Fibroblast of lung (primary cell): ENCODE measurements around the gene FBXL14. TPM values are rescaled to one million over a fixed set of nuclear protein-coding genes. Genes with fewer than 3 reads are reported as not detected.

Source experiments
- DNase-seq, 2 donors: peaks; one replicate each; pipeline versions ENCODE4 v3.0.0 to v3.0.0-alpha.2; 2010; ENCODE audit warnings: low read depth in 2 of 2
- H2AFZ ChIP-seq: 2 replicates; pipeline ENCODE4 v1.5.1; 2012; ENCODE audit warnings: low read length, control low read depth, inconsistent platforms
- H3K27ac ChIP-seq: 2 replicates; pipeline ENCODE4 v1.5.1; 2011; ENCODE audit warnings: low read length, control low read depth; ENCODE audit not compliant: insufficient read depth
- H3K27me3 ChIP-seq: 2 replicates; pipeline ENCODE4 v1.5.1; 2011; ENCODE audit warnings: mild to moderate bottlenecking, low read length; ENCODE audit not compliant: control insufficient read depth, insufficient read depth
- H3K36me3 ChIP-seq: 2 replicates; pipeline ENCODE4 v1.5.1; 2011; ENCODE audit warnings: low read length; ENCODE audit not compliant: control insufficient read depth, insufficient read depth
- H3K4me1 ChIP-seq: 2 replicates; pipeline ENCODE4 v1.5.1; 2011; ENCODE audit warnings: low read length; ENCODE audit not compliant: control insufficient read depth, insufficient read depth; ENCODE audit errors: extremely low read depth
- H3K4me2 ChIP-seq: 2 replicates; pipeline ENCODE4 v1.5.1; 2011; ENCODE audit warnings: low read length, control low read depth; ENCODE audit not compliant: insufficient read depth; ENCODE audit errors: extremely low read depth
- H3K4me3 ChIP-seq, 4 experiments: fragments of 200-600 bp in 1 of 4; sonication (generic) in 1 of 4; replicated peaks in 1 of 4; 2 replicates each; pipeline ENCODE4 v1.5.1; 2011 to 2016; ENCODE audit warnings: low read length in 4 of 4, low read depth in 3 of 4, mild to moderate bottlenecking in 3 of 4, control low read depth in 2 of 4, inconsistent platforms in 1 of 4, mixed read lengths in 1 of 4; ENCODE audit not compliant: insufficient read depth in 1 of 4; ENCODE audit errors: control extremely low read depth in 1 of 4
- H3K79me2 ChIP-seq: 2 replicates; pipeline ENCODE4 v1.5.1; 2012; ENCODE audit warnings: mild to moderate bottlenecking, low read length, inconsistent platforms; ENCODE audit not compliant: control insufficient read depth, insufficient read depth
- H3K9ac ChIP-seq: 2 replicates; pipeline ENCODE4 v1.5.1; 2011; ENCODE audit warnings: mild to moderate bottlenecking, low read length, control low read depth; ENCODE audit not compliant: insufficient read depth
- H3K9me3 ChIP-seq: 2 replicates; pipeline ENCODE4 v1.5.1; 2012; ENCODE audit warnings: low read depth, low read length; ENCODE audit not compliant: control insufficient read depth, insufficient read depth
- H4K20me1 ChIP-seq: 2 replicates; pipeline ENCODE4 v1.5.1; 2011; ENCODE audit warnings: low read length; ENCODE audit not compliant: control insufficient read depth, insufficient read depth; ENCODE audit errors: extremely low read depth
- CTCF ChIP-seq, 2 donors: IDR thresholded peaks in 1 of 2; conservative IDR thresholded peaks in 1 of 2; 1 replicate in 1 of 2; 2 replicates in 1 of 2; pipeline ENCODE4 v1.5.1; 2011 to 2012; ENCODE audit warnings: low read length in 2 of 2, control low read depth in 1 of 2, inconsistent platforms in 1 of 2, low read depth in 1 of 2, mild to moderate bottlenecking in 1 of 2
- EZH2 ChIP-seq: IDR thresholded peaks from 2 replicates; pipeline ENCODE4 v1.5.1; 2012; ENCODE audit warnings: low read length, control low read depth, mild to moderate bottlenecking; ENCODE audit errors: missing control alignments
- polyA plus RNA-seq, 2 donors: library from polyadenylated mRNA; depleted of rRNA in 1 of 2; stranded (reverse) in 1 of 2; unstranded in 1 of 2; fragments of >200 nt; gene quantifications; 2 replicates each; pipeline ENCODE4 v1.2.1, GENCODE V29; 2011 to 2012; ENCODE audit warnings: missing spikeins in 1 of 2
- total RNA-seq: library from RNA; depleted of rRNA; stranded (reverse); fragments of >200 nt; gene quantifications from 2 replicates; pipeline ENCODE4 v1.2.1, GENCODE V29; 2014

Gene FBXL14
- total and polyA plus RNA-seq, 2 donors (not counting 1 experiment from before 2014, with no cell fraction given), result 2.6 to 6.4 TPM

- Histone ChIP-seq H3K79me2 (peaks cover 53% of the 10 kb centered on the region), H2AFZ (peak overlapping the region; percentile 8), H3K27me3 (no peaks in the 10 kb centered on the region), H3K36me3 (no peaks in the 10 kb centered on the region), H3K4me2 (peak overlapping the region; percentile 87), H3K27ac (peak overlapping the region; percentile 53), H3K4me3 (peak overlapping the region; percentile 47 to 66 (median 56)), H3K9ac (peak overlapping the region; percentile 63), H3K4me1 (peaks cover 21% of the 10 kb centered on the region), H4K20me1 (no peaks in the 10 kb centered on the region), H3K9me3 (no peaks in the 10 kb centered on the region)
- TF ChIP-seq CTCF (conservative IDR thresholded peaks at IDR 0.05 in 1 of 2, IDR thresholded peaks at IDR 0.05 in 1 of 2; ENCODE audit: low read depth in 1 of 2, low read length in 2 of 2), result no peak
- no peak for TF ChIP-seq EZH2
- DNase-seq, result peak in 1 of 2 donors; percentile 12
Measured at GRCh38 chr12:1529862-1530591, 64.4 kb downstream of the FBXL14 start.

- peak overlapping the region; percentile 10 for H2AFZ ChIP-seq
- H3K9me3 ChIP-seq, result no peaks in the 10 kb centered on the region
- H3K4me2 ChIP-seq, result peak overlapping the region; percentile 87
- peaks cover 17% of the 10 kb centered on the region for H3K4me1 ChIP-seq
- H3K79me2 ChIP-seq, result peaks cover 46% of the 10 kb centered on the region
- H3K4me3 ChIP-seq, result peak overlapping the region; percentile 47 to 66 (median 56)
- no peaks in the 10 kb centered on the region for H3K27me3 ChIP-seq
- H3K9ac ChIP-seq, result peak overlapping the region; percentile 63
- DNase-seq, result no peak
- H4K20me1 ChIP-seq, result no peaks in the 10 kb centered on the region
- TF ChIP-seq EZH2, result no peak
- TF ChIP-seq CTCF (conservative IDR thresholded peaks at IDR 0.05 in 1 of 2, IDR thresholded peaks at IDR 0.05 in 1 of 2; ENCODE audit: low read depth in 1 of 2, low read length in 2 of 2), result no peak
- H3K36me3 ChIP-seq, result no peaks in the 10 kb centered on the region
- H3K27ac ChIP-seq, result peak overlapping the region; percentile 53
Measured at GRCh38 chr12:1529228-1529861, 65.0 kb downstream of the FBXL14 start.

GRCh38 chr12:1528791-1529190 is 65.6 kb downstream of the FBXL14 start:
- no peak overlapping the region for H3K4me3 ChIP-seq
- H4K20me1 ChIP-seq, result no peaks in the 10 kb centered on the region
- DNase-seq, result no peak
- no peaks in the 10 kb centered on the region for H3K27me3 ChIP-seq
- no peaks in the 10 kb centered on the region for H3K9me3 ChIP-seq
- H3K36me3 ChIP-seq, result no peaks in the 10 kb centered on the region
- no peak for TF ChIP-seq EZH2
- no peak for TF ChIP-seq CTCF (conservative IDR thresholded peaks at IDR 0.05 in 1 of 2, IDR thresholded peaks at IDR 0.05 in 1 of 2; ENCODE audit: low read depth in 1 of 2, low read length in 2 of 2)
- H3K79me2 ChIP-seq, result peaks cover 40% of the 10 kb centered on the region
- H3K9ac ChIP-seq, result no peak overlapping the region
- H3K4me2 ChIP-seq, result peak overlapping the region; percentile 87
- H3K27ac ChIP-seq, result no peak overlapping the region
- H2AFZ ChIP-seq, result no peak overlapping the region
- peaks cover 12% of the 10 kb centered on the region for H3K4me1 ChIP-seq
